GM18520 (cell line): Measurements from ENCODE around the gene CERS3.

Experiments used
- ATAC-seq: cut with Tn5 transposase; IDR thresholded peaks from one replicate; pipeline ENCODE4 v1.9.1; 2021; ENCODE audit not compliant: unreplicated experiment

CERS3 gene

DNA sequence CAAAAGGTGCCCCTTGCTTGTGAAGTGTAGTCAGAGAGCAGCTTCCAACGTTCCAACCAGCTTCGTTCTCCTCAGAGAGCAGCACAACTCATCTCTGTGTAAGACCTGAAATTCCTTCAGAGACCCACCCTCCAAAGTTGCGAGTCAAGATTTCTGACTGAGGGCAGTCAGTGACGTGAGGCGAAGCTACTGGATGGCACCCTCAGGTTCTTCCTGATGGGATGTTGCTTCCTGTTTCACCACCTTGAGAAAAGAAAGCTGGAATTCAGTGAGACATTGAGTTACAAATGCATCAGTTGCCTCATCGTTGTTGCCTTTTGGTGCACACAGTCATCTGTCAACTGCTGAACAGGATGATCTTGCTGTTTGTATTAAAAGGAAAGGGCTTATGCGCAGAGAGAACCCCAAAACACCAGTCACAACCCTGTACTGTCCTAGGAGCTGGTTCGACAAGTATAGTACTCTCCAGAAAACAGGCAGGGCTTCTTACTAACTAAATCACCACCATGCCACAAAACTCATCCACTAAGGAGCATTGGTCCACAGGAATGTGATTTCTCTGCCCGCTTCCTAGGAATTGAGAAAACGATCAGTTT, at the start of gene CERS3:
Gene CERS3, minus strand, starts transcription at position 118 of the 596 bp plus-strand sequence. CDS start 27,101 bp downstream, outside the sequence.
- no peak for ATAC-seq

GRCh38 chr15:100573526-100573925, 44.8 kb upstream of the CERS3 start:
- ATAC-seq, result no peak

DNA sequence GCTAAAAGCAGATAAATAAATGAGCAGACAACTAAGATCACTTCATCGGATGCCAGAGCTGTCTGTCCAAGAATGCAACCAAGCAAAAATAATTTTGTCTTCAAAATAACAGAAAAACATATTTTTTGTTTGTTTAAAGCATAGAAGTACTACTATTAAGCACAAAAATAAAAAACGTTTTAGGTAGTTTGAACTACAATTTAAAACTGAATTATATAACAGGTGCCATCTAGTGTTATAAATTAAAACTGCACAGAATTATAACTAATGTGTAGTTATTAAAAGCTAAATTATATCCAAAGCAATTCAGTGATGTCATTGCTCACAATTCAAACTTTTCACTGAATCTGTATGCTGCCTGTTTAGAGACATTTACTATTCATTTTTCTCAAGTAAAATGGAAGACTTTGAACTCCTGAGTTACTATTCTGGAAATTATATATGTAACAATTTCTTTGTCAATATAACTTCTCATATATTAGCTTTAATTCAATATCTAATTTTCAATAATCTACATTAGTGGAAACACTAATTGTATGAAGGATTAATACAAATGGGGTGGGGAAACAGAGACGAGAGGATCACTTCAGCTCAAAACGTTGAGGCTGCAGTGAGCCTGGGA, 43.7 kb upstream of the CERS3 start:
- no peak for ATAC-seq

DNA sequence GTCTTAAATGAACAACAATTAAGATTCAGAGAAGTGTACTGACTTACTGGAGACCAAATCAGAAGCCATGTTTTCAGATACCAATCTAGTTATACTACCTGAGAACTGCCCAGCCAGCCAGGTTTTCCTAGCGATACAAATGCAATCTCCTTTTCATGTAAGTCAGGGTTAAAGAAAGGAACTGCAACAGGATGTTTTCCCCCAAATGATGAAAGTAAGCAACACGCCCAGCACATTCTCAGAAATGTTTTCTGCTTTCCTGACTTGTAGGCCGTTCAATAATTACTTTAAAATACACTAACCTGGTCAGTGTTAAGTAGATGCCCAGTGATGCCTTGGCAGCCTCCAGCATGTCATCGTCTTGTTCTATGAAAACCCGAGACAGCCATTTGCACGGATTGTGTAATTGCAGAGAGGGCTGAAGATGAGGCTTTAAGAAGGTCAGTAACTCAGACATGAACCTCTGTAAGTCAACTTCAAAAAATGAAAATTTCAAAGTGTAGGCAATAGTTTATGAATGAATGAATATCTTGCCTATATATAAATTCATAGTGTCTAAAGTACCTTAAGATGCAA, 42.9 kb upstream of the CERS3 start:
- ATAC-seq, result no peak

GRCh38 chr15:100570735-100571313, 42.1 kb upstream of the CERS3 start:
- no peak for ATAC-seq

DNA sequence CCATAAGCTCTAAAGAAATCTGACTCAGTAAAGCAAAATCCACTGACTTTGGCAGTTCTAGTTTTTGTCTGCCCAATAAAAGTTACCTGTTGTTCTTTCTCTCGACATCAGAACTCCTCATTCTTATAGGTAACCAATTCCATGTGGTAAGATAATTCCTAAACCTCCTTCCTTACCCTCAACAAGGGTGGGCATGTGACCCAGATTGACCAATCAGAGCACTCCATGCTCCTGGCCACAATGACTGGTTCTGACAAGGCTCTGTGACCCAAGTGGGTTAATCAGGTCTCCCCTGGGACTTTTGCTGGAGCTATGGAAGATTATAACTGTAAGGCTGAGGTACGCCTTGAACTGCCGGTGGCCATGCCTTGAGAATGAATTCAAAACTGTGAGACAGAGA, 41.5 kb upstream of the CERS3 start:
- ATAC-seq, result no peak

DNA sequence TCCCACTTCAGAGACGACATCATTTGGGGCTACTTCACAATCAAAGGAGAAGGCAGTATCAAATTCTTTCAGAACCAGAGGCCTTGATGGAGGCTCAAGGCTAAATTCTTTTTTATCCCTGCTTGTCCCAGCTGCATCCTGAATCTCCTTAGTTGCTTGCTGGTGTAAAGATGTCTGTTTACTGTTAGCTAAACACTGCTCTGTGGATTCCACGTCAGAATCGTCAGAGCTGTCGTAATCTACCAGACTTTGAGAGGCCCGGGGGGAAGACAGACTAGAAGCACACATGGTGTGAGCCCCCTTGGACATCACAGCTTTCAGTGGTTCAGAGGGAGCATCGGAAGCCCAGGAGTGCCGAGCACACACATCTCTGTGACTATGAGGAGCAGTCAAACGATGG, 40.6 kb upstream of the CERS3 start:
- ATAC-seq, result no peak

GRCh38 chr15:100566850-100567628, 38.3 kb upstream of the CERS3 start:
- no peak for ATAC-seq

GRCh38 chr15:100565591-100565990, 36.8 kb upstream of the CERS3 start:
- no peak for ATAC-seq

DNA sequence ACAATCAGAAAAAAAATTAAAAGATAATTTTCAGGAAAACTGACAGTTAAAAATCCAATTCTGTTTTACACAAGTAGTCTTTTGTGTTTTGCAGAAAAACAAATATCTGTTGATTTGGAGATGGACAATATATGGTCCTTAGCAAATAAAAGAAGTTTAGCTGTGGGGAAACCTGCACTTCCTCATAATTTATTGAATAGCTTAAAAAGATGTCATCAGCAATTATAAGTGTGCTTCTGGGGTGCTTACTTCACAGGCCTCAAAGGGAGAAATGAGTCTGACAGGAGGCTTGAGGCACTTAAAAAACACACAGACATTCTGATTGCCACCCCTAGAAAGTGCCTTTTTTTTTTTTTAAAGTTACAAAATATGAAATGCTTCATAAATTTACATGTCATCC, 31.6 kb upstream of the CERS3 start:
- no peak for ATAC-seq

DNA sequence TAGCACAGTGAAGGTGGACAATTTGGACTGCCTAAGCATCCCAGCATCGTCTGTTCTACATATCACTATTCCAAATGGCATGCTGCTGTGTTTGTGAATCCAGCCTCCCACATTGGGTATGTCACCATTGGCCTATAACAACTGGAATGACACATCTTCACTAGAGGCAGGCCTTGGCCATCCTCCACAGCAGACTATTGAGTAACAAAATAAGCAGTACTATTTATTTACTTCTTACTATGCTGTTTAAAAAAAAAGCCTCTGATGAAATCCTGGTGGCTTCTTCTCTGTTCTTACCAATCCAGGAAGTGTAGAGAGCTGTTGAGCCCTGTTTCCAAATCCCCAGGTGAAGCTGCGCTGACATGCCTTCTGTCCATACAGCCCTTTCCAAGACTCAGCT, 30.6 kb upstream of the CERS3 start:
- ATAC-seq, result no peak

DNA sequence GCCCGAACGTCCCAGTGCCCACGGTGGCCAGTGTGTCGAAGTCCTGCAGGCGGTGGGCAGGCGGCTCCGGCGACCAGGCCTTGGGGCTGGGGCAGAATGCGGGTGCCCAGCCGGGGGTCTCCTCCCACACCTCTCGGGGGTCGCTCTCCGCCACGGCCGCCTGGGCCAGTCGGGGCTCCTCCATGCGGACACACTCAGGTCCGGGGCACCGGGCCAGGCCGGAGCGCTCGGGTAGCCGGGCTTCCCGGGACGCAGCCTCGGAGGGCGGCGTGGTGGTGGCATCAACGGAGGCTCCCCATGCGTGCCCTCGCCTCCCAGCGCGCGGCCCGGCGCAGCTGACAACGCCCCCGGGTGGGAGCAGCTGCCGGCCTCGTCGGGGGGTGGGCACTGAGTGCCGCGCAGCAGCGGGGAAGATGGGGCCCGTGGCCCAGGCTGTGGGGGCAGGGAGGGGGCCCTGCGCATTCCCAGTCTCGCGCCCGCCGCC, 30.1 kb upstream of the CERS3 start:
- ATAC-seq, result no peak

DNA sequence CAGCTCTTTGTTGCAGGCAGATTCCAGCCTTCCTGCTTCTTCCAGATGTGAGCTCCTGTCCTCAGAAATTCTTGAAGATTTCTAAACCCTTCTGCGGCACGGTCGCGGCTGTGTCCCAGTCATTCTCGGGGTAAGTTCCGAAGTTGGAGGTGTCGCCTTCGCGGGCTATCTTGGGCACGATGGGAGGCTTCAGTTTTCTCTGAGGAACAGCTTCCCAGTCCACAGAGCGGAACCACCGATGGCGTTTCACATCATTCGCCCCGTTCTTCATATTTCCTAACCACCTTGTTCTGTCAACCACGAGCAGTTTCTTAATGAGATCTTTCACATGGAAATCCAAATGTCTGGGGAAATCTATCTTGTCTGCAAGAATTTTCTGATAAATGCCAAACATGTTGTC, 24.7 kb upstream of the CERS3 start:
- ATAC-seq, result no peak

DNA sequence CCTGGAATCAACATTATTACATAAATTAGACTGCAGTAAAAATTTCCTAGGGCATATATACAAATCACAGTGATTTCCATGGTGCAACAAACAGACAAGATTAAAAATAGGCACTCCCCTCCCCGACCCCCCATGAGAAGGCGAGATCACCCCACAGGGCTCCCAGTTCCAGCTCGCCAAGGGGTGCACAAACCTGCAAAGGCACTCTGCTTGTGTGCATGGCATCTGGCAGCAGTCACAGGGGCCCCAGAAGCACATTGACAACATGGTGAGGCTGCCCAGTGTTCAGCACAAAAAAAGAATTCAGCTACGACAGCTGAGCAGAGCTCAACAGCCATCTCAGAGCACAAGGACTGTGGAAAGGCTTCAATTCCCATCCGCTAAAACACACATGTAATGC, 19.2 kb upstream of the CERS3 start:
- no peak for ATAC-seq

DNA sequence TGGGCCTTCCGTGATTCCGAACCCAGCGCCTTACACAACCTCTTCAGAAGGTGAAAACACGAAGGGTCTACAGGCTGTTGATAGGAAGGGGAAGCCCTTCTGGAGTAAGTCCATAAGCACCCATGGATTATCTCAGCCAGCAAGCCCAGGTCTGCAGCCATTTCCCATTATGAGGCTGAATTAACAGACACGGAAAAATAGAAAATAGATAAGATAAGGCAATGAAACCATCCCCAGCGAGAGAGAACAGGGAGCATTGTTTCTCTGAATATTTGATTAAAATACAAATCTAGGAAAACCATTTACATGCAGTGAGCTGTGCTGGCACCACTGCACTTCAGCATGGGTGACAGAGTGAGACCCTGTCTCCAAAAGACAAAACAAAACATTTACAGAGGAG, 16.2 kb upstream of the CERS3 start:
- ATAC-seq, result no peak

DNA sequence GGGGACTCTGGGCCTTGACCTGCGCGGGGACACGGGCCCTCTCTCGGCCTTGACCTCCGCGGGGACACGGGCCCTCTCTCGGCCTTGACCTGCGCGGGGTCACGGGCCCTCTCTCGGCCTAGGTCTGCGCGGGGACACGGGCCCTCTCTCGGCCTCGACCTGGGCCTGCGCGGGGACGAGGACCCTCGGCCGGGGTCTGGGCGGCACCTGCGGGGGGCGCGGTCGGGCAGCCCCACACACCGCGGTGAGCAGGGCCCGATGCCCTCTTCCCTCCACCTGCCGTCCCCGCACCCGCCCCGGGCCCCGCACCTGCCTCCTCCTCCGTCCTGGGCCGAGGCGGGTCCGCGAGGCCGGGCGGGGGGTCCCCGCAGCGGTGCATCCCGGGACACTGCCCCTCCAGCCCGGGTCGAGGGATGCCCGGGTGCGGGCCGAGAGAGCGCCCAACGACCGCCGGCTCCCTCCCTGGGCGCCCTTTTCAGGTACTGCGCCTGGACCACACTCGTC, 15.6 kb upstream of the CERS3 start:
- no peak for ATAC-seq

DNA sequence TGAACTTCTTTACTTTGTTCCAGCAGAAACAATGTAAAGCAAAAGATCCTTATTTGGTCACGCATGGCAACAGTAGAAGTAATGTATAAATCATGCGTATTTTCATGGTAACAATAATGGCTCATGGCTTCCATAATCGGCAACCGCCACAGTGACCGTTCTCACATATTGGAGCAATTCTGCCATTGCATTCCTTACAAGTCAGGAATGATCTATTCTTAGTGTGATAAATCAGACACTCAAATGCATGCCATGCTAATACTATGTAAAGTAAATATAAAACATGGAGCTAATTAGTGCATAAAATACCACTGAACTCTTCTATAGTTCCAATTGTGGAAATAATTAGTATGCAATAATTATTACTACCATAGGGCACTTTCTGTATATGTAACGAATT, 13.5 kb upstream of the CERS3 start:
- no peak for ATAC-seq

DNA sequence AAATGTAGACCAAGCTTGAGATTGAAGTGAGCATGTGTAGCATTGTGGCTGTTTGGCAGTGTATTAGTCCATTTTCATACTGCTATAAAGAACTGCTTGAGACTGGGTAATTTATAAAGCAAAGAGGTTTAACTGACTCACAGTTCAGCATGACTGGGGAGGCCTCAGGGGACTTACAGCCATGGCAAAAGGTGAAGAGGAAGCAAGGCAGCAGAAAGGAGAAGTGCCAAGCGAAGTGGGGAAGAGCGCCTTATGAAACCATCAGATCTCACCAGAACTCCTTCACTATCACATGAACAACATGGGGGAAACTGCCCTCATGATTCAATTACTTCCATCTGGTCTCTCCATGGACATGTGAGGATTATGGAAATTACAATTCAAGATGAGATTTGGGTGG, 8.6 kb upstream of the CERS3 start:
- no peak for ATAC-seq

- ATAC-seq, result no peak
Observed at GRCh38 chr15:100536733-100537132, 8.0 kb upstream of the CERS3 start.

- ATAC-seq, result no peak
Observed at GRCh38 chr15:100533886-100534285, 5.1 kb upstream of the CERS3 start.

DNA sequence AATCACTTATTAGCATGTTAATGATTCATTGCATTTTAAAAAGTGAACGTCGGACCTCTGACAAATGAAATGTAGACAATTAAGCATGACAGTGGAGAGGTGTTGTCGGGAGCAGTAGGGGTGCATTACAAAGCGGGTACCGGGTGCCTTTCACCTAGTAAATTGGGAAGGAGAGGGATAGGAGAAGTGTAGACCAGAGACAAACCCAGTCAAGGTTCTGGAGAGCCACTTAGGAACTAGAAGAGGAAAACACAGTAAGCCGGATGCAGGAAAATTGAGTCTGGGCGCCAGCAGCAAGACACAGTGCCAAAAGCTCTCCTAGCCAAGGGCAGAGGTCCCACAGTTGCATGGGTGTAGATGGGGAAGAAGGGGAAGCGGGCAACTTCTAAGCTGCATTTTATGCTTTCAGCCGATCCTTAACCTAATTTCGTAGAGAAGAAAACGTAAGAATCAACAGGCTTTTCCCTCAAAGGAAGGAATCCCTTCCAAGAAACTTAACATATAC, 3.1 kb upstream of the CERS3 start:
- no peak for ATAC-seq
